ENCODE measurements around the gene C9orf50. TPM values are rescaled to one million over a fixed set of nuclear protein-coding genes. Genes with fewer than 3 reads are reported as not detected.

Gene C9orf50
- total and polyA plus RNA-seq, 2 experiments from 2014 or later = not detected

DNA sequence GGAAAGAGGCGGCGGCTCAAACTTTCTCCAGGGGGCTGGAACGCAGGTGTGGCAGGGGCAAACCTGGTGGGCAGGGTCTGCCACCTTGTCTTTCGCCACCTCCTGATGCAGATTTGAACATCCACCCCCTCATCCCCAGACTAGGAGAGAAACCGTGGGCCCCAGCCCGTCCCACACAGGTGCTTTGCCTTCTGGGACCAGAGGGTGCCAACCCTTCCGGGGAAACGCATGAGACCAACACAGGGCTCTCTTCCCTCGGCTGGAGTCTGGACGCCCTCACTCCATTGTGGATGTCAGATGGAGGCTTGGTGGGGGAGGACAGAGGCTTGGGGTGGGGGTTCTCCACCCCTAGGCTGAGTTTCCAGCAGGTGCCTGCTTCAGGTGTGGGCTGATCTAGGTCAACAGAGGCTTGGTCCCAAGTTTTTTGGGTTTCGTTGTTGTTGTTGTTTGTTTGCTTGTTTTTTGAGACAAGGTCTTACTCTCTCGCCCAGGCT is 9.5 kb downstream of the C9orf50 start:
- no peak for DNase-seq (ENCODE audit: low spot score)
- Histone ChIP-seq H3K36me3 (ENCODE audit: insufficient read depth) (no peaks in the 10 kb centered on the region), H3K79me2 (replicated peaks; ENCODE audit: insufficient read depth) (no peaks in the 10 kb centered on the region), H3K4me2 (peak overlapping the region; percentile 89), H4K20me1 (replicated peaks; ENCODE audit: insufficient read depth) (no peaks in the 10 kb centered on the region), H3K27ac (ENCODE audit: low read depth) (no peak overlapping the region), H3K4me3 (peak overlapping the region; percentile 81), H2AFZ (peak overlapping the region; percentile 84; the same call in 1 of the 2 replicates), H3K4me1 (ENCODE audit: insufficient read depth) (peaks cover 6% of the 10 kb centered on the region; the same call in 1 of the 2 replicates), H3K9me2 (ENCODE audit: insufficient read depth) (no peaks in the 10 kb centered on the region), H3K27me3 (ENCODE audit: insufficient read depth) (peaks cover 12% of the 10 kb centered on the region), H3F3A (replicated peaks; ENCODE audit: low read depth) (no peaks in the 10 kb centered on the region; the same call in 1 of the 2 replicates)
- peaks cover 23% of the 10 kb centered on the region for H3K4me1 Mint-ChIP-seq
- no peaks in the 10 kb centered on the region for H3K36me3 Mint-ChIP-seq (ENCODE audit: low read depth)
- peak; percentile 10 for ATAC-seq
- H3K27ac Mint-ChIP-seq = no peak overlapping the region
- peaks cover 25% of the 10 kb centered on the region for H3K27me3 Mint-ChIP-seq (ENCODE audit: insufficient read depth, low read depth, poor library complexity)
- TF ChIP-seq NANOG (IDR thresholded peaks at IDR 0.05; ENCODE audit: borderline replicate concordance) (no peak), EZH2 (IDR thresholded peaks at IDR 0.05; ENCODE audit: low read depth, unreplicated experiment) (no peak), CREB1 (CRISPR knock-in tag; IDR thresholded peaks at IDR 0.05; ENCODE audit: low read depth) (no peak), POLR2AphosphoS5 (IDR thresholded peaks at IDR 0.05; ENCODE audit: low read depth) (no peak), EZH2phosphoT487 (IDR thresholded peaks at IDR 0.05; ENCODE audit: unreplicated experiment) (no peak), ZNF331 (CRISPR knock-in tag; IDR thresholded peaks at IDR 0.05; ENCODE audit: low read depth) (no peak), STAT1 (IDR thresholded peaks at IDR 0.05; ENCODE audit: unreplicated experiment) (no peak)
- TF ChIP-seq, protein P1, sequence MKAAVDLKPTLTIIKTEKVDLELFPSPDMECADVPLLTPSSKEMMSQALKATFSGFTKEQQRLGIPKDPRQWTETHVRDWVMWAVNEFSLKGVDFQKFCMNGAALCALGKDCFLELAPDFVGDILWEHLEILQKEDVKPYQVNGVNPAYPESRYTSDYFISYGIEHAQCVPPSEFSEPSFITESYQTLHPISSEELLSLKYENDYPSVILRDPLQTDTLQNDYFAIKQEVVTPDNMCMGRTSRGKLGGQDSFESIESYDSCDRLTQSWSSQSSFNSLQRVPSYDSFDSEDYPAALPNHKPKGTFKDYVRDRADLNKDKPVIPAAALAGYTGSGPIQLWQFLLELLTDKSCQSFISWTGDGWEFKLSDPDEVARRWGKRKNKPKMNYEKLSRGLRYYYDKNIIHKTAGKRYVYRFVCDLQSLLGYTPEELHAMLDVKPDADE (IDR thresholded peaks at IDR 0.05) = no peak
- TF ChIP-seq, protein P2, sequence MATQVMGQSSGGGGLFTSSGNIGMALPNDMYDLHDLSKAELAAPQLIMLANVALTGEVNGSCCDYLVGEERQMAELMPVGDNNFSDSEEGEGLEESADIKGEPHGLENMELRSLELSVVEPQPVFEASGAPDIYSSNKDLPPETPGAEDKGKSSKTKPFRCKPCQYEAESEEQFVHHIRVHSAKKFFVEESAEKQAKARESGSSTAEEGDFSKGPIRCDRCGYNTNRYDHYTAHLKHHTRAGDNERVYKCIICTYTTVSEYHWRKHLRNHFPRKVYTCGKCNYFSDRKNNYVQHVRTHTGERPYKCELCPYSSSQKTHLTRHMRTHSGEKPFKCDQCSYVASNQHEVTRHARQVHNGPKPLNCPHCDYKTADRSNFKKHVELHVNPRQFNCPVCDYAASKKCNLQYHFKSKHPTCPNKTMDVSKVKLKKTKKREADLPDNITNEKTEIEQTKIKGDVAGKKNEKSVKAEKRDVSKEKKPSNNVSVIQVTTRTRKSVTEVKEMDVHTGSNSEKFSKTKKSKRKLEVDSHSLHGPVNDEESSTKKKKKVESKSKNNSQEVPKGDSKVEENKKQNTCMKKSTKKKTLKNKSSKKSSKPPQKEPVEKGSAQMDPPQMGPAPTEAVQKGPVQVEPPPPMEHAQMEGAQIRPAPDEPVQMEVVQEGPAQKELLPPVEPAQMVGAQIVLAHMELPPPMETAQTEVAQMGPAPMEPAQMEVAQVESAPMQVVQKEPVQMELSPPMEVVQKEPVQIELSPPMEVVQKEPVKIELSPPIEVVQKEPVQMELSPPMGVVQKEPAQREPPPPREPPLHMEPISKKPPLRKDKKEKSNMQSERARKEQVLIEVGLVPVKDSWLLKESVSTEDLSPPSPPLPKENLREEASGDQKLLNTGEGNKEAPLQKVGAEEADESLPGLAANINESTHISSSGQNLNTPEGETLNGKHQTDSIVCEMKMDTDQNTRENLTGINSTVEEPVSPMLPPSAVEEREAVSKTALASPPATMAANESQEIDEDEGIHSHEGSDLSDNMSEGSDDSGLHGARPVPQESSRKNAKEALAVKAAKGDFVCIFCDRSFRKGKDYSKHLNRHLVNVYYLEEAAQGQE (IDR thresholded peaks at IDR 0.05; ENCODE audit: unreplicated experiment) = no peak
- TF ChIP-seq, protein P3, sequence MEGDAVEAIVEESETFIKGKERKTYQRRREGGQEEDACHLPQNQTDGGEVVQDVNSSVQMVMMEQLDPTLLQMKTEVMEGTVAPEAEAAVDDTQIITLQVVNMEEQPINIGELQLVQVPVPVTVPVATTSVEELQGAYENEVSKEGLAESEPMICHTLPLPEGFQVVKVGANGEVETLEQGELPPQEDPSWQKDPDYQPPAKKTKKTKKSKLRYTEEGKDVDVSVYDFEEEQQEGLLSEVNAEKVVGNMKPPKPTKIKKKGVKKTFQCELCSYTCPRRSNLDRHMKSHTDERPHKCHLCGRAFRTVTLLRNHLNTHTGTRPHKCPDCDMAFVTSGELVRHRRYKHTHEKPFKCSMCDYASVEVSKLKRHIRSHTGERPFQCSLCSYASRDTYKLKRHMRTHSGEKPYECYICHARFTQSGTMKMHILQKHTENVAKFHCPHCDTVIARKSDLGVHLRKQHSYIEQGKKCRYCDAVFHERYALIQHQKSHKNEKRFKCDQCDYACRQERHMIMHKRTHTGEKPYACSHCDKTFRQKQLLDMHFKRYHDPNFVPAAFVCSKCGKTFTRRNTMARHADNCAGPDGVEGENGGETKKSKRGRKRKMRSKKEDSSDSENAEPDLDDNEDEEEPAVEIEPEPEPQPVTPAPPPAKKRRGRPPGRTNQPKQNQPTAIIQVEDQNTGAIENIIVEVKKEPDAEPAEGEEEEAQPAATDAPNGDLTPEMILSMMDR (conservative IDR thresholded peaks at IDR 0.05; ENCODE audit: low read depth in 2 of 2) = no peak
- TF ChIP-seq, protein P4, sequence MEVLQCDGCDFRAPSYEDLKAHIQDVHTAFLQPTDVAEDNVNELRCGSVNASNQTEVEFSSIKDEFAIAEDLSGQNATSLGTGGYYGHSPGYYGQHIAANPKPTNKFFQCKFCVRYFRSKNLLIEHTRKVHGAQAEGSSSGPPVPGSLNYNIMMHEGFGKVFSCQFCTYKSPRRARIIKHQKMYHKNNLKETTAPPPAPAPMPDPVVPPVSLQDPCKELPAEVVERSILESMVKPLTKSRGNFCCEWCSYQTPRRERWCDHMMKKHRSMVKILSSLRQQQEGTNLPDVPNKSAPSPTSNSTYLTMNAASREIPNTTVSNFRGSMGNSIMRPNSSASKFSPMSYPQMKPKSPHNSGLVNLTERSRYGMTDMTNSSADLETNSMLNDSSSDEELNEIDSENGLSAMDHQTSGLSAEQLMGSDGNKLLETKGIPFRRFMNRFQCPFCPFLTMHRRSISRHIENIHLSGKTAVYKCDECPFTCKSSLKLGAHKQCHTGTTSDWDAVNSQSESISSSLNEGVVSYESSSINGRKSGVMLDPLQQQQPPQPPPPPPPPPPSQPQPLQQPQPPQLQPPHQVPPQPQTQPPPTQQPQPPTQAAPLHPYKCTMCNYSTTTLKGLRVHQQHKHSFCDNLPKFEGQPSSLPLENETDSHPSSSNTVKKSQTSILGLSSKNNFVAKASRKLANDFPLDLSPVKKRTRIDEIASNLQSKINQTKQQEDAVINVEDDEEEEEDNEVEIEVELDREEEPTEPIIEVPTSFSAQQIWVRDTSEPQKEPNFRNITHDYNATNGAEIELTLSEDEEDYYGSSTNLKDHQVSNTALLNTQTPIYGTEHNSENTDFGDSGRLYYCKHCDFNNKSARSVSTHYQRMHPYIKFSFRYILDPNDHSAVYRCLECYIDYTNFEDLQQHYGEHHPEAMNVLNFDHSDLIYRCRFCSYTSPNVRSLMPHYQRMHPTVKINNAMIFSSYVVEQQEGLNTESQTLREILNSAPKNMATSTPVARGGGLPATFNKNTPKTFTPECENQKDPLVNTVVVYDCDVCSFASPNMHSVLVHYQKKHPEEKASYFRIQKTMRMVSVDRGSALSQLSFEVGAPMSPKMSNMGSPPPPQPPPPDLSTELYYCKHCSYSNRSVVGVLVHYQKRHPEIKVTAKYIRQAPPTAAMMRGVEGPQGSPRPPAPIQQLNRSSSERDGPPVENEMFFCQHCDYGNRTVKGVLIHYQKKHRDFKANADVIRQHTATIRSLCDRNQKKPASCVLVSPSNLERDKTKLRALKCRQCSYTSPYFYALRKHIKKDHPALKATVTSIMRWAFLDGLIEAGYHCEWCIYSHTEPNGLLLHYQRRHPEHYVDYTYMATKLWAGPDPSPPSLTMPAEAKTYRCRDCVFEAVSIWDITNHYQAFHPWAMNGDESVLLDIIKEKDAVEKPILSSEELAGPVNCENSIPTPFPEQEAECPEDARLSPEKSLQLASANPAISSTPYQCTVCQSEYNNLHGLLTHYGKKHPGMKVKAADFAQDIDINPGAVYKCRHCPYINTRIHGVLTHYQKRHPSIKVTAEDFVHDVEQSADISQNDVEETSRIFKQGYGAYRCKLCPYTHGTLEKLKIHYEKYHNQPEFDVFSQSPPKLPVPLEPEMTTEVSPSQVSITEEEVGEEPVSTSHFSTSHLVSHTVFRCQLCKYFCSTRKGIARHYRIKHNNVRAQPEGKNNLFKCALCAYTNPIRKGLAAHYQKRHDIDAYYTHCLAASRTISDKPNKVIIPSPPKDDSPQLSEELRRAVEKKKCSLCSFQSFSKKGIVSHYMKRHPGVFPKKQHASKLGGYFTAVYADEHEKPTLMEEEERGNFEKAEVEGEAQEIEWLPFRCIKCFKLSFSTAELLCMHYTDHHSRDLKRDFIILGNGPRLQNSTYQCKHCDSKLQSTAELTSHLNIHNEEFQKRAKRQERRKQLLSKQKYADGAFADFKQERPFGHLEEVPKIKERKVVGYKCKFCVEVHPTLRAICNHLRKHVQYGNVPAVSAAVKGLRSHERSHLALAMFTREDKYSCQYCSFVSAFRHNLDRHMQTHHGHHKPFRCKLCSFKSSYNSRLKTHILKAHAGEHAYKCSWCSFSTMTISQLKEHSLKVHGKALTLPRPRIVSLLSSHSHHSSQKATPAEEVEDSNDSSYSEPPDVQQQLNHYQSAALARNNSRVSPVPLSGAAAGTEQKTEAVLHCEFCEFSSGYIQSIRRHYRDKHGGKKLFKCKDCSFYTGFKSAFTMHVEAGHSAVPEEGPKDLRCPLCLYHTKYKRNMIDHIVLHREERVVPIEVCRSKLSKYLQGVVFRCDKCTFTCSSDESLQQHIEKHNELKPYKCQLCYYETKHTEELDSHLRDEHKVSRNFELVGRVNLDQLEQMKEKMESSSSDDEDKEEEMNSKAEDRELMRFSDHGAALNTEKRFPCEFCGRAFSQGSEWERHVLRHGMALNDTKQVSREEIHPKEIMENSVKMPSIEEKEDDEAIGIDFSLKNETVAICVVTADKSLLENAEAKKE (CRISPR knock-in tag; IDR thresholded peaks at IDR 0.05) = no peak
- H3K9me3 Mint-ChIP-seq = no peaks in the 10 kb centered on the region
- H3K4me3 Mint-ChIP-seq = peak overlapping the region; percentile 55

Measured in GM23338 (cell line).